Prostate gland (tissue), 2 donors: ENCODE results near the gene SLC5A1.
A peak's percentile ranks its signal among the peaks of the same experiment; 100 is the strongest.

Source experiments
- POLR2A ChIP-seq: fragments of 450-650 bp; IDR thresholded peaks from one replicate; pipeline ENCODE4 v1.6.1; 2016; ENCODE audit warnings: antibody characterized with exemption, mild to moderate bottlenecking
- POLR2AphosphoS5 ChIP-seq: sonication (generic); formaldehyde crosslinking; IDR thresholded peaks from one replicate; pipeline ENCODE4 v1.6.1; 2017; ENCODE audit warnings: antibody characterized with exemption
- TF ChIP-seq, protein P1 (sequence below), 4 experiments: fragments of 200-600 bp in 2 of 4; fragments of 450-650 bp in 2 of 4; sonication (generic) in 2 of 4; IDR thresholded peaks; 1 replicate in 3 of 4; 2 replicates in 1 of 4; pipeline ENCODE4 v1.5.1; 2016 to 2019; ENCODE audit warnings: antibody characterized with exemption in 4 of 4, mild to moderate bottlenecking in 2 of 4, moderate library complexity in 2 of 4

DNA sequence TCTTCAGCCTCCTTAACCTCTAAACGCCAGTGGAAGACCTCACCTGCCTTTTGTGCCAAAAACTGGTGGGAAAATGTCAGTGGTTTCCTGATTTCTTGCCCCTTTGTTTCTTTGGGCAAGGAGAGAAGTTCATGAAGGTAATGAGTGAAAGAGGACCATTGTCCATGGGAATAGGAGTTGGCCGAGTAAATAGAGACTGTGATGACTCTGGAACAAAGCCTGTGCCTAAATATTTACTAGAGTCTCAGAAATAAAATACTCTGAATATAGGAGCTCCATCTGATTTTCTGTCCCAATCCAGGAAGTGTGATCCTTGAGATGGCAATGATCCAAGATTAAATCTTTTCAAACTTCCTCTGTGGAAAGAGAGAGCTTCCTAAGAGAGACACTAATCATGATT is 12.0 kb downstream of the SLC5A1 start:
- TF ChIP-seq, protein P1, sequence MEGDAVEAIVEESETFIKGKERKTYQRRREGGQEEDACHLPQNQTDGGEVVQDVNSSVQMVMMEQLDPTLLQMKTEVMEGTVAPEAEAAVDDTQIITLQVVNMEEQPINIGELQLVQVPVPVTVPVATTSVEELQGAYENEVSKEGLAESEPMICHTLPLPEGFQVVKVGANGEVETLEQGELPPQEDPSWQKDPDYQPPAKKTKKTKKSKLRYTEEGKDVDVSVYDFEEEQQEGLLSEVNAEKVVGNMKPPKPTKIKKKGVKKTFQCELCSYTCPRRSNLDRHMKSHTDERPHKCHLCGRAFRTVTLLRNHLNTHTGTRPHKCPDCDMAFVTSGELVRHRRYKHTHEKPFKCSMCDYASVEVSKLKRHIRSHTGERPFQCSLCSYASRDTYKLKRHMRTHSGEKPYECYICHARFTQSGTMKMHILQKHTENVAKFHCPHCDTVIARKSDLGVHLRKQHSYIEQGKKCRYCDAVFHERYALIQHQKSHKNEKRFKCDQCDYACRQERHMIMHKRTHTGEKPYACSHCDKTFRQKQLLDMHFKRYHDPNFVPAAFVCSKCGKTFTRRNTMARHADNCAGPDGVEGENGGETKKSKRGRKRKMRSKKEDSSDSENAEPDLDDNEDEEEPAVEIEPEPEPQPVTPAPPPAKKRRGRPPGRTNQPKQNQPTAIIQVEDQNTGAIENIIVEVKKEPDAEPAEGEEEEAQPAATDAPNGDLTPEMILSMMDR (IDR thresholded peaks at IDR 0.05), result no peak
- TF ChIP-seq POLR2A (no peak), POLR2AphosphoS5 (peak; percentile 57)
